Fibroblast of skin of back (primary cell): ENCODE measurements around the gene ADGRA3. TPM values are rescaled to one million over a fixed set of nuclear protein-coding genes. Genes with fewer than 3 reads are reported as not detected.

Experiments
- DNase-seq: peaks from one replicate; pipeline ENCODE4 v3.0.0-alpha.2; 2013
- polyA plus RNA-seq, 2 experiments: library from polyadenylated mRNA; unstranded; fragments of 120-200 nt; gene quantifications; one replicate each; pipeline ENCODE4 v1.2.1, GENCODE V29; 2013; ENCODE audit not compliant: insufficient read length in 2 of 2

ADGRA3 gene
- polyA plus RNA-seq (2013, experiment 1 of 2; ENCODE audit: insufficient read length) = 24.5 TPM
- polyA plus RNA-seq (2013, experiment 2 of 2; ENCODE audit: insufficient read length) = 31.1 TPM

- peak; percentile 79 for DNase-seq
Observed at GRCh38 chr4:22515888-22516541, at the start of gene ADGRA3. TSS of gene ADGRA3 (minus strand) at chr4:22516066. CDS start at chr4:22515784, 282 bp downstream.

- no peak for DNase-seq
Observed at GRCh38 chr4:22556495-22556894, 40.6 kb upstream of the ADGRA3 start.

- no peak for DNase-seq
Observed at GRCh38 chr4:22554670-22555069, 38.8 kb upstream of the ADGRA3 start.

GRCh38 chr4:22553560-22553959 lies 37.7 kb upstream of the ADGRA3 start:
- DNase-seq = no peak

- DNase-seq = no peak
Observed at GRCh38 chr4:22552812-22553211, 36.9 kb upstream of the ADGRA3 start.

GRCh38 chr4:22551550-22551949 lies 35.7 kb upstream of the ADGRA3 start:
- no peak for DNase-seq

GRCh38 chr4:22546299-22546698 lies 30.4 kb upstream of the ADGRA3 start:
- no peak for DNase-seq

GRCh38 chr4:22539251-22539650 lies 23.4 kb upstream of the ADGRA3 start:
- no peak for DNase-seq

- DNase-seq = no peak
Observed at GRCh38 chr4:22537864-22538263, 22.0 kb upstream of the ADGRA3 start.

GRCh38 chr4:22534374-22534773 lies 18.5 kb upstream of the ADGRA3 start:
- DNase-seq = no peak

GRCh38 chr4:22532896-22533295 lies 17.0 kb upstream of the ADGRA3 start:
- DNase-seq = no peak

GRCh38 chr4:22532117-22532516 lies 16.3 kb upstream of the ADGRA3 start:
- no peak for DNase-seq

GRCh38 chr4:22531311-22532019 lies 15.6 kb upstream of the ADGRA3 start:
- no peak for DNase-seq

- no peak for DNase-seq
Observed at GRCh38 chr4:22524895-22525294, 9.0 kb upstream of the ADGRA3 start.

- no peak for DNase-seq
Observed at GRCh38 chr4:22522706-22523501, 7.0 kb upstream of the ADGRA3 start.

GRCh38 chr4:22522206-22522605 lies 6.3 kb upstream of the ADGRA3 start:
- DNase-seq = peak; percentile 11

GRCh38 chr4:22521240-22521639 lies 5.4 kb upstream of the ADGRA3 start:
- DNase-seq = no peak

GRCh38 chr4:22515145-22515887 lies 550 bp downstream of the ADGRA3 start:
- peak; percentile 73 for DNase-seq

- DNase-seq = peak; percentile 24
Observed at GRCh38 chr4:22514481-22514880, 1.4 kb downstream of the ADGRA3 start.

GRCh38 chr4:22514001-22514400 lies 1.9 kb downstream of the ADGRA3 start:
- peak; percentile 63 for DNase-seq

GRCh38 chr4:22512306-22512705 lies 3.6 kb downstream of the ADGRA3 start:
- DNase-seq = no peak

GRCh38 chr4:22510750-22511149 lies 5.1 kb downstream of the ADGRA3 start:
- no peak for DNase-seq

- DNase-seq = no peak
Observed at GRCh38 chr4:22508376-22508775, 7.5 kb downstream of the ADGRA3 start.
